T47D (cell line): ENCODE data around the gene ORC1.
"Not testable (repeated sequence)": the region's sequence is repeated elsewhere in the genome, so short reads cannot be mapped to it uniquely, and the experiment has no call there.

Source experiments
- DNase-seq, 2 experiments: peaks; one replicate each; pipeline versions ENCODE4 v3.0.0 to v3.0.0-alpha.2; 2011 to 2012; ENCODE audit warnings: low read depth in 1 of 2, low spot score in 1 of 2
- JUND ChIP-seq: IDR thresholded peaks from 2 replicates; pipeline ENCODE4 v1.6.1; 2012; ENCODE audit warnings: low read depth
- in situ Hi-C: cut with HindIII; loops from 2 replicates; pipeline ENCODE4 v1.10.0; 2016; ENCODE audit warnings: low sequenced_read_pairs, low pct_unique_long_range_greater_than_20kb

ORC1 gene

DNA sequence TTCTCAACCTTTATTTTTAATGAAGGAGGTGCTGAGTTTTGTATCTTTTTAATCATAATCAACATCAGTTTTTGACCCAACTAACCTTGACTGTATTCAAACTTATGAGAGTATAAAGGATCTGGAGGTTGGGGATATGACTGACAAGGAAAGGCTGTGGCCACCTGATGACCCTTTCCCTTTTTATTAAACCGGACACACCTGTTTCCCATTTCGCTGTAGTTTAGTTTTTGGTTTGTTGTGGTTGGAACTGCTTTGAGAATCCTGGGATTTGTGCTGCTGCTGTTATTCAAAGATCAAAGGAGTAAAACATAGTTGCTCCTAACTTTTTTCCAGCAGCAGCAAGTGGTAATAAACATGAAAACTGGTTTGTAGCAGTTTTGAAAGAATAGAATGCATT, 12.6 kb upstream of the ORC1 start:
- in situ Hi-C loops = no loop called here
- no peak for TF ChIP-seq JUND
- DNase-seq = no peak

- in situ Hi-C loops = no loop called here
- DNase-seq = no peak
- no peak for TF ChIP-seq JUND
These were observed 10.7 kb upstream of the ORC1 start for GRCh38 chr1:52414942-52415341.

DNA sequence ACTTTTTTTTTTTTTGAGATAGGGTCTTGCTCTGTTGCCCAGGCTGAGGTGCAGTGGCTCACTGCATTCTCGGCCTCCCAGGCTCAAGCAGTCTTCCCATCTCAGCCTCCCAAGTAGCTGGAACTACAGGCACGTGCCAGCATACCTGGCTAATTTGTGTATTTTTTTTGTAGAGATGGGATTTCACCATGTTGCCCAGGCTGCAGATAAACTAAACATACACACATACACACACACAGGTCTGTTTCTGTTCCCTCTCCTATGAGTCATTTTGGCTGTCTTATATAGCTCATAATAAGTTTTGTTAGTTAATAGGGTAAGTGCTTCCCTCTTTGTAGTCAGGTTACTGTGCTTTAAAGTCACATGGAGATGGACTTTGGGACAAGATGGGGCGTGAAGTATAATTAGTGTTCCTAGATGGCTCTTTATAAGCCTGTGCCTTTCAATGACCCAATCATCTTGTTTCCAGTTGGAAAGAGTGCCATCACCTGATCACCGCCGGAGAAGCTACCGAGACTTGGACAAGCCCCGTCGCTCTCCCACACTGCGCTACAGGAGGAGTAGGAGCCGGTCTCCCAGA, 9.3 kb upstream of the ORC1 start:
- no peak for DNase-seq
- in situ Hi-C loops = no loop called here
- no peak for TF ChIP-seq JUND

DNA sequence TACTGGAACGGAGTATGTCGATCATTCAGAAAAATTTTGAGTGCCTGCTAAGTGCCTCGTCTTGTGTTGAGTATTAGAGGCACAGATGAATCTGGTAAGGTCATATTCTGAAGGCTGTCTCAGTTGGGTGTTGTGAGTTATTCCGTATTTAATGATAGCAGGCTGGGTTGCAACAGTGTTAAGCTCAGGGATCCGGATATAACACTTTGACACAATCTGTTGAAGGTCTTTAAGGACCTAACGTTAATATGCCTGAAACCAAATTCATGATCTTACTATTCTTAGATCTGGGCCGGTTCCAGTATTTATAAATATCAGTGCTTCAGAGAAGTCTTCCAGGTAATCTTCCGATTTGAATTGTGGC, 734 bp upstream of the ORC1 start:
- DNase-seq = no peak
- in situ Hi-C loops = no loop called here
- TF ChIP-seq JUND = no peak

GRCh38 chr1:52403566-52404115, 582 bp downstream of the ORC1 start:
- in situ Hi-C loops = no loop called here
- no peak for TF ChIP-seq JUND
- DNase-seq = peak; percentile 4 to 41

- no peak for TF ChIP-seq JUND
- no peak for DNase-seq
- in situ Hi-C loops = no loop called here
These were observed 1.4 kb downstream of the ORC1 start for GRCh38 chr1:52402860-52403240.

DNA sequence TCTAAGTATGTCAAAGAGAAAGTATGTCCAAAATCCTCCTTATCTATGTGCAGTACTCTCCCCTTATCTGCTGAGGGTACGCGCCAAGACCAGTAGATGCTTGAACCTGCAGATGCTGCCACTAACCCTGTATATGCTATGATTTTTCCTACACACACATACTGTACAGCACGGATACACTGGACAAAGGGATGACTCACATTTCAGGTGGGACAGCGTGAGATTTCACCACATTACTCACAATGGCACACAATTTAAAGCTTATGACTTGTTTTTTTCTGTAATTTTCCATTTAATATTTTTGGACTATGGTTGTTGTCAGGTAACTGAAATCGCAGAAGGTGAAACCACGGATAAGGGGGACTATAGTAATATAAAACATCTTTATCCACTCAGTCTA, 4.1 kb downstream of the ORC1 start:
- no peak for DNase-seq
- in situ Hi-C loops = no loop called here
- TF ChIP-seq JUND = no peak

DNA sequence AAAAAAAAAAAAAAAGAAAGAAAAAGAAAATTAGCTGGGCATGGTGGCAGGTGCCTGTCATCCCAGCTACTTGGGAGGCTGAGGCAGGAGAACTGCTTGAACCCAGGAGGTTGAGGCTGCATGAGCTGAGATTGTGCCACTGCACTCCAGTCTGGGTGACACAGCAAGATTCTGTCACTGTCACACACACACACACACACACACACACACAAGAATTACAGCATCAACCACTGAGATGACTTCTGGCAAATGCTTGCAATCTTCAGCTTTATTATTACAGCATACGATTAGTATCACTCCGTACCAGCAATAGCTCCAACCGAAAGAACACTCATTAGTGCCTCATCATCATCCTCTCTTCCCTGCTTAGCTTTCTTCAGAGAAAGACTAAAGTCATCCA, 4.6 kb downstream of the ORC1 start:
- no peak for DNase-seq
- TF ChIP-seq JUND = no peak
- in situ Hi-C loops = no loop called here

DNA sequence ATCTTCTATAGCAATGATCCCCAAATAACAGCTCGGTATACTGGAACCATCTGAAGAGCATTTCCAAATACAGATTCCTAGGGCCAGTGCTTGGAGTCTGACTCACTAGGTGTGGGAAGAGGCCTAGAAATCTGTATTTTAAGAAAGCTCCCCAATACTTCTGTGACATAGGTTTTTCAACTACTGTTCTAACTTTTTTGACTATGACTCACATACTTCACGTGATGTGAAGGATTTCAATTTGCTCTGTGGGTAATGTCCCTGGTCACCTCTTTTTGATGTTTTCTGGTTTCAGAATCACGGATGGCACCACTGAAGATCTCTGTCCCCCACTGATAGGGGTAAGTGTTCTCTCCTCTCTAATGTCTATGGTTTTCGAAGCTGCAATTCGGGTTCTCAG, 11.0 kb downstream of the ORC1 start:
- no peak for TF ChIP-seq JUND
- in situ Hi-C loops = no loop called here
- no peak for DNase-seq

- no peak for TF ChIP-seq JUND
- in situ Hi-C loops = no loop called here
- no peak for DNase-seq
These were observed 17.8 kb downstream of the ORC1 start for GRCh38 chr1:52386458-52386857.

DNA sequence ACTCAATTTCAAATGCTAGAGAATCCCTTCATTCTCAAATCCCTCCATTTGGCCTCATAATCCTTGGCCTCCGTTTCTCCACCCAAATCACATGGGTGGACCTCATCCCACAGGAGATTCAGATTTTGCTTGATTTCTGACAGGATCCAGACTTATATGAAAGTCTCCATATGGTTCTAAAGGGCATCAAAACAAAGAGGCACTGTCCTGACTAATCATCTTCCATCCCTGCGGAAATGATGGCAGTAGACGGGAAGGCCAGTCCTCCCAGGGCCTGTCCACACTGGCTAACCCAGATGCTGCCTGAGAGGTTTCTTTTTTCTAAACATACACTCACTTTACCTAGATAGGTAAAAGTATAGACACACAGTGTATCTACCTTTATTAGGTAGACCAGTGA, 18.8 kb downstream of the ORC1 start:
- no peak for DNase-seq
- TF ChIP-seq JUND = no peak
- in situ Hi-C loops = no loop called here

- DNase-seq, in situ Hi-C loops: not testable (repeated sequence)
These were observed 34.4 kb downstream of the ORC1 start for GRCh38 chr1:52369851-52370250.

- in situ Hi-C loops = no loop called here
- peak; percentile 41 to 66 for DNase-seq
- no peak for TF ChIP-seq JUND
These were observed 35.6 kb downstream of the ORC1 start for GRCh38 chr1:52368383-52369172.

DNA sequence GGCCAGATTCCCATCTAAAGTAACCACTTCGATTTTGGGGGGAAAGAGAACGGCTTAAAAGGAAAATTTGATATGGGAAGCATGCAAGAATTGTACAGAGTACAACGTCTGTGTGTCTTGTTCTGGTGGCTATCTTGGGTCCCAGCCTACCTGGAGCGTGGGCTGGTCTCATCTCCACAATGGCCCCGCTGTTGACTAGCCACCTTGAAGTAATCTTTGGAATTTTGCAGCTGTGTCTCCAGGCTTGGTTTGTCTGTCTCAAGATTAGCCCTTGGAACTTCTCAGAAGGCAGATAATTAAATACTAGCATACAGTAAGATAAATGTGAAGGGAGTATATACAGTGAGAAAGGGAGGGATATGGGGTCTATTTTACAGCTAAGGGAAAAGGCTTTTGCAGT, 37.0 kb downstream of the ORC1 start:
- no peak for TF ChIP-seq JUND
- DNase-seq = no peak
- in situ Hi-C loops = no loop called here
